Stimulated activated naive CD4-positive, alpha-beta T cell (primary cell): ENCODE data around the gene NPC2.

Source experiments
- DNase-seq, 6 experiments: peaks; one replicate each; lab custom pipeline; 2025; lab: John Stamatoyannopoulos, UW

The NPC2 gene

GRCh38 chr14:74519316-74520074 is 26.4 kb upstream of the NPC2 start:
- DNase-seq: no peak

- no peak for DNase-seq
These were observed 25.1 kb upstream of the NPC2 start for GRCh38 chr14:74518221-74518620.

- DNase-seq: no peak
These were observed 24.6 kb upstream of the NPC2 start for GRCh38 chr14:74517731-74518130.

- DNase-seq: no peak
These were observed 23.5 kb upstream of the NPC2 start for GRCh38 chr14:74516451-74517160.

GRCh38 chr14:74515891-74516412 is 22.8 kb upstream of the NPC2 start:
- DNase-seq: no peak

- DNase-seq: no peak
These were observed 21.4 kb upstream of the NPC2 start for GRCh38 chr14:74514471-74514941.

GRCh38 chr14:74511966-74512830 is 19.1 kb upstream of the NPC2 start:
- no peak for DNase-seq

GRCh38 chr14:74510959-74511409 is 17.9 kb upstream of the NPC2 start:
- DNase-seq: no peak

- DNase-seq: no peak
These were observed 17.3 kb upstream of the NPC2 start for GRCh38 chr14:74510223-74510931.

GRCh38 chr14:74509587-74510222 is 16.6 kb upstream of the NPC2 start:
- DNase-seq: no peak

- DNase-seq: no peak
These were observed 15.8 kb upstream of the NPC2 start for GRCh38 chr14:74508844-74509428.

- DNase-seq: no peak
These were observed 15.2 kb upstream of the NPC2 start for GRCh38 chr14:74508292-74508731.

GRCh38 chr14:74507840-74508239 is 14.7 kb upstream of the NPC2 start:
- no peak for DNase-seq

- no peak for DNase-seq
These were observed 14.0 kb upstream of the NPC2 start for GRCh38 chr14:74507085-74507484.

- DNase-seq: no peak
These were observed 13.3 kb upstream of the NPC2 start for GRCh38 chr14:74506411-74506851.

- no peak for DNase-seq
These were observed 12.7 kb upstream of the NPC2 start for GRCh38 chr14:74505831-74506230.

GRCh38 chr14:74504874-74505720 is 12.0 kb upstream of the NPC2 start:
- DNase-seq: no peak

GRCh38 chr14:74504412-74504811 is 11.3 kb upstream of the NPC2 start:
- DNase-seq: no peak

GRCh38 chr14:74503938-74504335 is 10.8 kb upstream of the NPC2 start:
- DNase-seq: no peak
